Measurements from ENCODE around the gene COL23A1. TPM values are rescaled to one million over a fixed set of nuclear protein-coding genes. Genes with fewer than 3 reads are reported as not detected.

Gene COL23A1
- total and polyA plus RNA-seq, 2 donors (not counting 1 experiment from before 2014, with no cell fraction given) = 0.20 TPM; not detected in 1

GRCh38 chr5:178530526-178530925, 59.7 kb downstream of the COL23A1 start:
- ATAC-seq (ENCODE audit: low read depth) (no peak), DNase-seq (no peak)
- Histone ChIP-seq H3K4me3 (ENCODE audit: control extremely low read depth in 1 of 5, extremely low read depth in 1 of 5, insufficient read depth in 1 of 5, low read depth in 2 of 5, low read length in 4 of 5) (no peak overlapping the region), H3K27ac (ENCODE audit: low read length in 2 of 2) (no peak overlapping the region), H2AFZ (ENCODE audit: insufficient read depth, low read depth, low read length, poor library complexity, severe bottlenecking) (no peak overlapping the region), H3K4me2 (replicated peaks; ENCODE audit: low read depth, low read length, poor library complexity, severe bottlenecking) (no peak overlapping the region), H3K79me2 (ENCODE audit: control insufficient read depth, insufficient read depth, low read length) (no peaks in the 10 kb centered on the region), H3K36me3 (replicated peaks in 1 of 2; ENCODE audit: control extremely low read depth in 1 of 2, control insufficient read depth in 1 of 2, extremely low read depth in 1 of 2, insufficient read depth in 2 of 2, low read length in 1 of 2) (no peaks in the 10 kb centered on the region), H3K9me3 (ENCODE audit: control extremely low read depth in 1 of 3, control insufficient read depth in 2 of 3, insufficient read depth in 1 of 3, low read length in 2 of 3) (no peaks in the 10 kb centered on the region), H3K27me3 (replicated peaks in 1 of 4; ENCODE audit: control extremely low read depth in 1 of 4, control insufficient read depth in 3 of 4, insufficient read depth in 4 of 4, low read length in 3 of 4) (peaks cover 0 to 4% (median 0%) of the 10 kb centered on the region in 4 experiments), H3K4me1 (ENCODE audit: control insufficient read depth in 2 of 2, insufficient read depth in 2 of 2, low read length in 2 of 2) (no peaks in the 10 kb centered on the region), H4K20me1 (ENCODE audit: control insufficient read depth, insufficient read depth, low read length, poor library complexity, severe bottlenecking) (no peaks in the 10 kb centered on the region), H3K9ac (ENCODE audit: low read length) (no peak overlapping the region)
- ChIA-PET POLR2A (no interaction called here), CTCF (no interaction called here)
- TF ChIP-seq CTCF (IDR thresholded peaks at IDR 0.05) (no peak), EZH2 (IDR thresholded peaks at IDR 0.05; ENCODE audit: borderline replicate concordance, insufficient read depth, low read depth, low read length, poor library complexity, severe bottlenecking) (no peak)
- Mint-ChIP-seq H3K27me3 (no peaks in the 10 kb centered on the region), H3K4me3 (no peak overlapping the region), H3K27ac (no peak overlapping the region), H3K4me1 (no peaks in the 10 kb centered on the region), H3K9me3 (ENCODE audit: insufficient read depth) (no peaks in the 10 kb centered on the region)
- intact Hi-C loops (cut with micrococcal nuclease) = no loop called here
- WGBS (ENCODE audit: insufficient coverage) = 96% methylated on average over 6 of the region's 7 CpGs

- Mint-ChIP-seq H3K27me3 (no peaks in the 10 kb centered on the region), H3K9me3 (ENCODE audit: insufficient read depth) (no peaks in the 10 kb centered on the region), H3K4me1 (no peaks in the 10 kb centered on the region), H3K27ac (no peak overlapping the region), H3K4me3 (no peak overlapping the region)
- Histone ChIP-seq H3K4me1 (ENCODE audit: control insufficient read depth in 2 of 2, insufficient read depth in 2 of 2, low read length in 2 of 2) (no peaks in the 10 kb centered on the region), H3K27ac (ENCODE audit: low read length in 2 of 2) (no peak overlapping the region), H3K9ac (ENCODE audit: low read length) (no peak overlapping the region), H3K4me3 (ENCODE audit: control extremely low read depth in 1 of 5, extremely low read depth in 1 of 5, insufficient read depth in 1 of 5, low read depth in 2 of 5, low read length in 4 of 5) (no peak overlapping the region), H3K4me2 (replicated peaks; ENCODE audit: low read depth, low read length, poor library complexity, severe bottlenecking) (no peak overlapping the region), H2AFZ (ENCODE audit: insufficient read depth, low read depth, low read length, poor library complexity, severe bottlenecking) (no peak overlapping the region), H3K27me3 (replicated peaks in 1 of 4; ENCODE audit: control extremely low read depth in 1 of 4, control insufficient read depth in 3 of 4, insufficient read depth in 4 of 4, low read length in 3 of 4) (peaks cover 0 to 4% (median 0%) of the 10 kb centered on the region in 4 experiments), H3K9me3 (ENCODE audit: control extremely low read depth in 1 of 3, control insufficient read depth in 2 of 3, insufficient read depth in 1 of 3, low read length in 2 of 3) (no peaks in the 10 kb centered on the region), H3K79me2 (ENCODE audit: control insufficient read depth, insufficient read depth, low read length) (no peaks in the 10 kb centered on the region), H3K36me3 (replicated peaks in 1 of 2; ENCODE audit: control extremely low read depth in 1 of 2, control insufficient read depth in 1 of 2, extremely low read depth in 1 of 2, insufficient read depth in 2 of 2, low read length in 1 of 2) (no peaks in the 10 kb centered on the region), H4K20me1 (ENCODE audit: control insufficient read depth, insufficient read depth, low read length, poor library complexity, severe bottlenecking) (no peaks in the 10 kb centered on the region)
- no peak for DNase-seq
- CTCF ChIA-PET = no interaction called here
- TF ChIP-seq EZH2 (IDR thresholded peaks at IDR 0.05; ENCODE audit: borderline replicate concordance, insufficient read depth, low read depth, low read length, poor library complexity, severe bottlenecking) = no peak
- TF ChIP-seq CTCF (IDR thresholded peaks at IDR 0.05) = no peak
- 94% methylated on average over 11 of the region's 11 CpGs for WGBS (ENCODE audit: insufficient coverage)
- intact Hi-C loops (cut with micrococcal nuclease) = no loop called here
- POLR2A ChIA-PET = no interaction called here
- ATAC-seq (ENCODE audit: low read depth) = no peak
Observed at GRCh38 chr5:178529080-178529479, 61.1 kb downstream of the COL23A1 start.

Measured in B cell (primary cell).